NCI-H2171 treated with DMSO at 0.1 percent for 48 hours (cell line): ENCODE data around the gene COL4A4.

Source experiments
- DNase-seq: peaks from one replicate; lab custom pipeline; 2025; lab: John Stamatoyannopoulos, UW

The COL4A4 gene

DNA sequence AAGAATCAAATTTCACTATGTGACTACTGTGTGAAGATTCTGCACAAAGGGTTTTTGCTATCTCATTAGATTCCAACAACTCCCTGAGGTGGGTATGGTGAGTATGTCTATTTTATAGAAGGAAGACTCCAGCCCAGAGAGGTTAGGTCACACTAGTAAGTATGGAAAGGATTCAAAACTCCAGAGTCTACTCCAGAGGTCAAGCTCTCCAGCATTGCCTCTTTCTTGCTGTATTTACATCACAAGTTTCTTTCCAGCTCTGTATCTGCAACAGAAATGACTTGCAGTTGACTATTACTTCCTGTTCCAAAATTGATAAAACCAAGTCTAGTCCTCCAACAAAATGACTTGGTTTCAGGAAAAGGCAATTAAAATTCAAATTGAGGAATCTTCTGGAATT is 2.1 kb downstream of the COL4A4 start:
- no peak for DNase-seq

DNA sequence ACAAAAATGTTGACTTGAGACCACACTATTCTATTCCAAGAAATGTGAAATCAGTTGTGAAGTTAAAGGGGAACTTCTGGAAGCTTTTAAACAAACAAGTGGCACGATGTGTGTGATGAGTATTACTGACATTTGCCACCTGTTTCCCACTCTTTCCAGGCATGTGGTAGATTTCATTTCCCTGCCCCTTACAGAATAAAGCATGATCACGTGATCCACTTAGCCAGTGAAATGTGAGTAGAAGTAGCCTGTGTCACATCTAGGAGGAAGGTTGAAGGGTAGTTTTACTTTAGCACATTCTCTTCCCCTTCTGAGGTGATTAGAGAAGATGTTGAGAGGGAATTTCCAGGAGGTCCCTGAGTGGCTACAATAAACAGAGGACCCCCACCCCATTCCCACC is 3.8 kb downstream of the COL4A4 start:
- no peak for DNase-seq

DNA sequence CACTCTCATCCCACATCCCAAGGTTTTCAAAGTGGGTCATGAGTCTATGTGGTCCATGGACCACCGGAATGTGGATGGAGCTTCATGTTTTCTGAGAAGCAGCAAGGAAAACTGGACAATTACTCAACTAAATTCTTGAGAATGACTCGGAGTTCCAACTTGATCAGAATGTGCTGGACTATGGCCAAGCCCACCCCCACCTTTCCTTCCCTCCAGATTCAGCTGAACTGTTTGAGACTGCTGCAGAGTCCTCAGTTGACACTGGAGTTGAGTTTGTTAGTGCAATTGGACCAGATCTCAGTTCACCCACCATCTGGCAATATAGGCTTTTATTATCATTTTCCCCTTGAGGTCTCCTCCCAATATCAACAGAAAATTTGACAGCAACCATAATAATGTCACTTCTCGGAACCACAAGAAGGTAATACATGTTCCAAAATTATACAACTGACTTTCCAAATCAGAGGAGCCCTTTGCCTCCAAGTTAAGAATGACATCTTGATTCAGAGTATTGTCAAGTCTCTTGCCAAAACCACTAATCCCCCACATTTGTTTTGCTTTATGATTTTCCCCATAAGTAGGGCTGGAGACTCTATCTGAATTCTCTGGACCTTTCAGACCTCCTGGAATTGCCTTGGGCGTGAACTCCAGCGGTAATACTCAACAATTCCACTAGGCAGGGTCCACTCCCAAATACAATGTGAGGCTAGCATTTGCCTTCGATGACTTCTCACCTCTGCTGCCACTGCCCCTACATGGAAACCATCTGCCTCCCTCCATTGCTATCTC is 8.8 kb downstream of the COL4A4 start:
- DNase-seq, result no peak

DNA sequence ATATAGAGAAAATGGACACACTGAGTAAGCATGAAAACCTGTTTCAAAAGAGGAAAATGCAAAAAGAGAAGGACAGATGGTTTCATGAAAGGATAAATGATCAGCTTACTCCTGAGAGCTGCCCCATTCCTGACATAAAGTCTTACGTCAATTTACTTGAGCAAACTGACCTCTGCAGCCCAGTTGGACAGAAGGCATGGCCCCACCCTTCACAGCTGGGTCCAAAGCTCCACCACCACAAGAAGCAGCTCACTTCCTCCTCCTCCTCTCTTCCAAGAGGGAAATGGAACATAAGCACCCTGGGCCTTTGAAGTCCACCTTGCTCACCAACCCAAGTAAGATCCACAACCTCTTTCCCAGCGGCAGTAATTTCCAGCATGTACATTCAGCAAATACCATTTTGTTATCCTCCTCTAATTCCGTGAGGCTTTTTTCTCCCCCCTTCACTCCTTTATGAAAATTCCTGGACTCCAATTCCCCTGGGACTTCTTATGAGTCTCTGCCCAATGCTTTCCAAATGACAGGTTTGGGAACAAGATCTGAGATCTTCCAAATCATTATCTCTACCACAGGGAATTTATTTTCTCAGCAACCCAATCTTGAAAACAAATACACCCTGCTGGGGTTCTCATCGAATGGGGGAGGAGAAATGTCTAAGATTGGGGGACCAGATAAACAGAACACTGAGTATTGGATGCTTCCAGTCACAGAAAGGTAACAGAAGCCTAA is 10.1 kb downstream of the COL4A4 start:
- no peak for DNase-seq

DNA sequence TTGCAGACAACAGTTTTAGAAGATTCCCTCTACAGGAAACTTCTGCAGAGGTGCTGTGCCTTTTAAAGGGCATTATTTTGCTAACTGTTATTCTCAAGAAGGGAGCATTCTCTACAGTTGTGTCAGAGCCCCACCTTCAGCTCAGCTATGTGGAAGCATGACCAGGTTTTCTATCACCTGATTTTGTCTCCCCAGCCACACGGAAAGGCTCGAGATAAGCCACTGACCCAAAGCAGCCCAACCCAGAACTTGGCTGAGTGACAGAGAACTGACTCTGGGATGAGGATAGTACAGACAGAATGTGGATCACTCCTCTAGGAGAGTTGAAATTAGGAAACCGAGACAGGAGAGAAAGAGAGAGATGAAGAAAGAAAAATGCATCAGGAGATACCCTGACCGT is 10.7 kb downstream of the COL4A4 start:
- no peak for DNase-seq

DNA sequence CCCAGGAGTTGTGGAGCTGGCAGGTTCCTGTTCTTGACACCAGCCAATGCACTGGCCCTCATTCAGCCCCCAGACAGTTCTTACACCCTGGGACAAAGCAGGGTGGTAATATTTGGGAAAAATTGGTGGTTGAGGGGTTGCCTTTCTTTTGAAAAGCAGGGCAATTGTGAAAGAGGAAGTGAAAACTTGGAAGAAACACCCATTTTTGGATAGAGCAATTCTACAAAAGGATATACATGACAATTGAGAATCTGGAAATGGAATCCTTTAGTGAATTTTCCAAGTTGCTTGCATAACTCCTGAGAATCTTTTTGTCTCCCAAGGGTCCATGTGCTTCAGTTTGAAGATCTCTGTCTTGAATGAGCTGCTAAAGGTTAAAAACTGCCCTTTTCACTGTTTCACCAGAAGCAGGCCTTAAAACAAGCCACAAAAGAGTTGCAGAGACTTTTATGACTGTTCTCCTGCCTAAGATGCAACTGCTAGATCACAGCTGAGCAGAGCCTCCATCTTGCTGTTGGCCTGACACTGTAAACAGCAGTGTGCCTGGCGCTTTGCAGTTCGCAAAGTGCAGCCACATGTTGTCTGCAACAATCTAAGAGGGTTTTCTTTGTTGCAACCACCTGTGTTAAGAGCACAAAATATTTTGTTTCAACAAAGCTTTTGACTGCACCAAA is 11.8 kb downstream of the COL4A4 start:
- no peak for DNase-seq

DNA sequence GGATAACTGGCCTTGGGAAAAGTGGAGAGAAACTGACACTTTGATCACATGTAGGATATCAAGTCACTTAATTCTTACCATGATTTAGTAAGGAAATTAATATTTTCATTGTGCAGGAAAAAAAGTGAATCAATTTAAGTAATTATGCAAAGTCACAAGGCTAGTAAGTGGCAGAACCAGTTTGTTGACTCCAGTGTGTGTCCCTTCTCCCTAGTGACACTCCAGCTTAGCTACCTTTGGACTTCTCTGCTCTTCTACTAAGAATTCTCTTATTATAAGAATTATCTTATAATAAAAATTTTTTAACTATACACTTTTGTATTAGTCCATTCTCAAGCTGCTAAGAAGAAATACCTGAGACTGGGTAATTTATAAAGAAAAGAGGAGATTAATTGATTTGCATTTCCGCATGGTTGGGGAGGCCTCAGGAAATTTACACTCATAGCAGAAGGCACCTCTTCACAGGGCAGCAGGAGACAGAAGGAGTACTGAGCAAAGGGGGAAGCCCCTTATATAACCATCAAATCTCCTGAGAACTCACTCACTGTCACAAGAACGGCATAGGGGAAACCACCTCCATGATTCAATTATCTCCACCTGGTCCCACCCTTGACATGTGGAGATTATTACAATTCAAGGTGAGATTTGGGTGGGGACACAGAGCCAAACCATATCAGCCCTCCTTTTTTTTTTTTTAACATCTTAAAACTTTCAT is 13.6 kb downstream of the COL4A4 start:
- no peak for DNase-seq

DNA sequence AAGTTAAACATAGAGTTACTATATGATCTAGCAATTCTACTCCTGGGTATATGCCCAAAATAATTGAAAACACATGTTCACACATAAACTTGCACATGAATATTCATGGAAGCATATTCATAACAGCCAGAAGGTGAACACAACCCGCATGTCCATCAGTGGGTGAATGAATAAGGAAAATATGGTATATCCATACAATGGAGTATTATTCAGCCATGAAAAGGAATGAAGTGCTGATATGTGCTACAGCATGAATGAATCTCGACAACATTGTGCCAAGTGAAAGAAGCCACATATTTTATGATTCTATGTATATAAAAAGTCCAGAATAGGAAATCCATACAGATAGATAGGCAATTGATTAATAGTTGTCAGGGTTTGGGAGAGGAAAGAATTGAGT is 15.9 kb downstream of the COL4A4 start:
- no peak for DNase-seq

DNA sequence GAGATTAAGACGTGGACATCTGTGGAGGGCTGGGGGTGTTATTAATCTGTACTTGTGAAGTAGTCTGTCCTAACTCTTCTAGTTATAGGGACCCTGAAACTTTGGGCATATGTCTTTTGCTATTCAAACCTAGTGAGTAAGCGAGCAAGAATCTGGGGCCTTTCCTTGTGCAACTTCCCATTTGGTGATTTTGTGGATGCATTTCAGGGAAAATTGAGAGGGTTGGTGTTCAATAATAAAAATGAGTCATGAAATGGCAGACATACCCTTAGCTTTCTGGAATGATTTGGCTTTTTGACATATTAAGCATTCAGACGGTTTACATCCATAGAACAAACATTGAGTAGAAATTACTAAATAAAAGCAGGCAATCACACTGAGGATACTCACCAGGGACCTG is 17.0 kb downstream of the COL4A4 start:
- no peak for DNase-seq

DNA sequence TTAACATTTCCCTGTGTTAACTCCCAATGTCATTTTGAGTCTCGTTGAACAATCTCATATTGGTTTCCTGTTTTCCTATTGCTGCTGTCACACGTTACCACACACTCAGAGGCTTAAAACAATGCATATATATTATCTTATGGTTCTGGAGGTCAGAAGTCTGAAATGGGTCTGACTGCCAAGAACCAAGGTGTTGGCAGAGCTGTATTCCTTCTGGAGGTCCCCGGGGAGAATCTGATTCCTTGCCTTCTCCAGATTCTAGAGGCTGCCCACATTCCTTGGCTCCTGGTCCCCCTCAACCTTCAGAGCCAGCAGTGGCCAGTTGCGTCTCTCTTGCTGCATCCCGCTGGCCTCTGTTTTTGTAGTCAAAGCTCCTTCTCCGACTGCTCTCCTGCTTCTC is 17.5 kb downstream of the COL4A4 start:
- no peak for DNase-seq

DNA sequence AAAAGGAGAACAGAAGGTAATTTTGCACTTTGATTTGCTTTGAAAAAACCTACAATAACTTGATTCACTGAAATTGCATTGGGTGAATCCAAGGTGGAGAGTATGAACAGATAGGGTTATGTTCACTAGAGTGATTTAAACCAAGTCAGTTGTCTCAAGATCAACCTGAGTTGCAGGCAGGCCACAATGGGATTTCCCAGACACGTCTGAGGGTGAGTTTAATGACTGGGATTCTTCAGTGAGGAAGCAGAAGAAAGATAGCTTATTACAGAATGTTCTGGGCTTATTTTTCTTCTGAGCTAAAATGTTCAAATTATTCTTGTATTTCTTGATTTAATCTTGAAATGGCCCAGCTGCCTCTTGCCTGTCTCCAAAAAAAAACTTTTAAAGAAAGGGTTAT is 20.1 kb downstream of the COL4A4 start:
- DNase-seq, result no peak

DNA sequence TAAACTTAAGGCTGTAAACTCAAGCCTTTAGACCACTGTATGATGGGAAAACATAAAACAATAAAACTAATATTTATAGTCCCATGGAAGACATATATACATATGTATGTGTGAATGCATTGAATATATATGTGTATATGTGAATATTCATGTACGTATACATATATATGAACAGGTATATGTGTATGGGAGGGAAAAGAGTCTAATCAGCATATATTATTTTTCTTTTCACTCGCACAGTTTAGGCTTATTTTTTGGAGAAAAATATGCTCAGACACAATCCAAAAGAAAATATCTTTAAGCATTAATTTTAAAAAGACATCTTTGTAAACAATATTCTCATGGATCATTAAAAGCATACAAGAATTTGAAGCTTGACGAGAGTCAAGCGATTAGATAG is 22.7 kb downstream of the COL4A4 start:
- no peak for DNase-seq

DNA sequence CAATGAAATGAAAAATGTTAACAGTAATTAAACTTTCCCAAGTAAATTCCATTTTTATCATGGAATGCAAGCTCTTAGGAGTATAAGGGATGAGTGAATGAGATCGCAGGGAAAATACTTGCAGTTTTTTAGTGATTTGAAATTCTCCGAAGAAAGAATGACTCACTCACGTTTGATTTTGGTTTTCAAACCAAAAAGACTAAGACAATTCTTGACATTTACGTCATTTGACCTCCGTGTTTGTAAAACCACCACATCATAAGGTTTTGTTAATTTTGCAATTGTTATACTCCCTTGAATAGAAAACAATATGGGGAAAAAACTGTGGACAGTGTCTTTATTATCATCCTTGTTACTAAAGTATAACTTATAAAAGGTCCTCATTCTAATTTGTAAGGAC is 29.4 kb downstream of the COL4A4 start:
- no peak for DNase-seq

DNA sequence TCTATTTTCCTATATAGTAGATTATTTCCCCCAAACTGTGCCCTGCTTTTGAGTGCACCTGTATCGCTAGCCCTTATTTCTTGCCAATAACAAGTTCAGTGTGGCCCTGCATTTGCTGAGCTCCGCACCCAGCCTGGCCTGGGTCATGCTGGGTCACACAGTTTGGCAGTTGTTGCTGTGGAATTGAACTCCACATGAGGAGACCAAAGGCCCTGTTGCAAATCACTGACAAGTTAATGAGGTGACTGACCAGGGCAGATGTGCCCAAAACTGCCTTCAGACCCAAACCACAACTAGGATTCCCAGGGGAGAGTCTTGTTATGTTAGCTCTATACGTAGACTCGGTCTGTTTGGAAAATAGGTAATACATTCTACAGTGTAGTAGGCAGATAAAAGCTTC is 31.0 kb downstream of the COL4A4 start:
- no peak for DNase-seq

DNA sequence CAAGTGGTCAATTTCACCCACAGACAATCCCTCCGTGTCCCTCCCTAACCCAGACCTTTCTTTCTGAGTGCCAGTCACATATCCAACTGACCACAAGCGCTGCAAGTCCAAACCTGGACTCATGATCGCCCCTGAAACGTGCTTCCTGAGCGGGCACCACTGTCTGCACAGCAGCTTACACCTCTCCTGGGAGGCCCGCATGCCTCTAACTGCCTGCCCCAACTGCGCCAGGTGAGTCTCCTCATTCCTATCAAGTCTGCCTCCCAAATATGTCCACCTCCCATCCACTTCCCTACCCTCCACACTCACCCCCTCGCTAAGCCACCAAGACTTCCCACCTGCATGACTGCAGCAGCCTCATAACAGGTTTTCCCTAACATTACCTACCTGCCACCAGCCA is 33.4 kb downstream of the COL4A4 start:
- no peak for DNase-seq

DNA sequence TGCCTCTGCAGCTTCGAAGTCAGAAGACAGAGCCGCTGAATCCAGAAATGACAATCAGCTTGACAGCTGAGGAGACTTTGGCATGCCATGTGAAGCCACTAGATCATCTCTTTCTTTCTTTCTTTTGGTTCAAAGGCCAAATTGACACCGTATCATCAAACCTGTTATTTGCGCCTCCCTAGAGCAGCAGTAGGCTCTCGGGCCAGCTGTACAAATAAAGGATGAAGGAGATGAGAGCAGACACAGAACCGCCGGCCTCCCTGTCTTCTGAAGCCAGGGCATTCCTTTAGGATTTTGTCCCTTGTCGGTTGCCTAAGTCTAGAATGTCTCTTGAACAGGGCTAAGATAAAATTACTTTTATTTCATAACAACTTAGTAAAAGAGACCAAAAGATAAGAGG is 36.8 kb downstream of the COL4A4 start:
- no peak for DNase-seq

DNA sequence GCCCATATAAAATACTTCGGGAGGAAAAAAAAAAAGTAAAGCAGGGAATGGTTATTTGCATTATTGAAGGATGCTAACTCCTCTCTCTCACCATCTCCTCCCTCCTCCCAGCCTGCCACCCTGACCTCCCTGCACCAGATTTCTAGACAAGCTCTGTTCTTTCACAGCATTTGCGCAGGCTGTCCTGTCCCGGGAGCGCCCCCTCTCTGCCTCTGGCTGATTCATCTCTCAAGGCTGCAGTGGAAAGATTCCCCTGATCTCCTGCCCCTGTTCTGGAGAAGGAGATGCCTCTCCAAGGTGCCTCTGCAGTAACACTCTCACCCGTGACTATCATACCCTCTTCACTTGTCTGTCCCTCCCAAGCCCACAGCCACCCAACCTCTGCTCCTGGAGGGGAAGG is 38.5 kb downstream of the COL4A4 start:
- no peak for DNase-seq

DNA sequence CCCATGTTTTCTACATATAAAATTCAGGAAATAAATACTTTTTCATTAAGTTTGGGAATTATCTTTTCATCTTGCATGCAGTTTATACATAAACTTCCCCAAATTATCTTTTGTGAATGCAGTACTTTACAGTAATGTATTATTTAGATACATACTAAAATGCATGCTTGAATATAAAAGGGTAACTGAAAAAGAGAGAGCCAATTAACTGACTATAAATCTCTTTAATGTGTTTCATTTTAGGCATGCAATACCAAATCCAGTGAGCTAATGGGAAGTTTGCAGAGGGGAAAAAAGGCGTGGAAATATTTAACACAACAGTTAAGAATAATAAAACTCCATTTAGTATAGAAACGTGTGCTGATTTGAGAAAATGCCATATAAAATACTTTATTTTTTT is 39.2 kb downstream of the COL4A4 start:
- DNase-seq, result no peak

DNA sequence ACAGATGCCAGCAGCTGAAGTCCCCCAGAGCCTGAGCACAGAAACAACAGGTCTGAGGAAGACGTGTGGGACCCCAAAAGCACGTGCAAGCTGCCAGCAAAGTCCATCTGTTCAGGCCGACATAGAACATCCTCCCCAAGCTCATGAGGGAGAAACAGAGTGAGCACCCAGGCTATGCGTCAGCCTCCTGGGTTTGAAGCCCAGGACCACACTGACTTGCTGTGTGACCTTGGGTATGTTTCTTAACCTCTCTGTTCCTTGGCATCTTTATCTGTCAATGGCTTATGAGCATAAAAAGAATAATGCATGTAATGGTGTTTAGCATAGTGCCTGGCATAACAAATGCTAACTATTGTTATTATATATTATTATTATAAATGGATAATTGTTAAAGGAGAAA is 40.3 kb downstream of the COL4A4 start:
- DNase-seq, result no peak

DNA sequence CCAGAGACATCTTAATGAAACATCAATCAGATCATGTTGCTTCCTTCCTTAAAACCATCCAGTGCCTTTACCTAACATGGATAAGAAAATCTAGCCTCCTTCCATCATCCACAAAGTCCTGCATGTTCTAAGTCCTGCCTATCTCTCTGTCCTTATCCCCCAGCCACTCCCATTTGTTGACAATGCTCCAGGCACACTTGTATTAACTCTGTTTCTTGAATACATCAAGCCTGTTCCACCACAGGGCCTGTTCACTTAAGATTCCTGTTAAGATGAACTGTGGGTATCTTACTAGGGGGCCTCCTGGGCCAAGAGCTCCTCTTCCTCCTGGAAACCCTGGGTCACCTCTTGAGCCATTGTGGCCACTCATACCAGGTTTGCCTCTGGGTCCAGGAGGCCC is 45.7 kb downstream of the COL4A4 start:
- no peak for DNase-seq

DNA sequence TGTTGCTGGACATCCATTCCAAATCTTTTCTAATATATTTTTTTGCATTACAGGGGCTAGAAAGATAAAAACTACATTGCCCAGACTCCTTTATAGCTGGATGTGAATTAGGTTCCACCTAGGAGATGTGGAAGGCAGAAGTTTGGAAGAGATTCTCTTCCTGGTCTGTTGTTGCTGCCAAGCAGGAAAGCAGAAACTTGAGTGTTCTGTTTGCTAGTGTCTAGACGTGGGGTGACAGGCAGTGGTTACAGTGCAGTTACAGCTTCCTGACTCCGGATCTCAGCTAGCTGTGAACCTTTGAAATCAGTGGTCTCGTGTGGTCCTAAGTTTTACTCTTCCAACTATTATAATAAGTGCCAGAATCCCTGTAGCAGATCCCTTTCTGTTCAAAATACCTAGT is 46.2 kb downstream of the COL4A4 start:
- no peak for DNase-seq

DNA sequence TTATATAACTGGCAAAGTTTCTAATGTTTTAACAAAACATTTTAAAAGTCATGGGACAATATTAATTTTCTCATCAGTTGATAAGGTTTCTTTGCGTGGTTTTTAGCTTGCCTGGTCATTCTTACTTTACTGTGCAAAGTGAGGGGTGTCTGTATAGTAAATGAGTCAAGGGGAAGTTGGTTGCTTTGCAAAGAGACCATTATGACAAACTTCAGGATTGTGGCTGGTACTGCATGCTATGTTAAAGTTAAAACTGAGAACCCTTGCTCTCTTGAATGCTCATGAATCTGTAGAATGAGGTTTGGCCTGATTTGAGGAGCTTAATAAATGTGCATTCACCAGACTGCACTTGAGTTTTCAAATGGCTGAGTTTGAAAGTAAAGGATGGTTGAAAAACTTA is 47.0 kb downstream of the COL4A4 start:
- no peak for DNase-seq

DNA sequence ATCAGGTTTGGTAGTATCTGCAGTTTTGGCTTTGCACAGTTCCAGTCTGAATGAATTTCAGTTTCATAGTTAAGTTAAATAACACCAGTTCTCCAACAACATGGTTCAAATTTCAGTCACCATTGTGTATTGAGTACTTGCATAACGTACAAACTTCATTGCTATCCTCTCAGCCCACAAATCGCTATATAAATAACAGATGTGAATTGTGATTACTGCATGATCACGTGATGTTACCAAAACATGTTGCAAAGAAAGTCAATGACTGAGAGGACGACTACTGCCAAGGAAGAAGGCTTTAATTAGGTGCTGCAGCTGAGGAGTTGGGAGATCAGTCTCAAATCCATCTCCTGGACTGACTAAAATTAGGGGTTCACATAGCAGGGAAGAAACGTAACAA is 48.2 kb downstream of the COL4A4 start:
- peak; percentile 3 for DNase-seq
